ENCODE results near the gene DAO.

The DAO gene

DNA sequence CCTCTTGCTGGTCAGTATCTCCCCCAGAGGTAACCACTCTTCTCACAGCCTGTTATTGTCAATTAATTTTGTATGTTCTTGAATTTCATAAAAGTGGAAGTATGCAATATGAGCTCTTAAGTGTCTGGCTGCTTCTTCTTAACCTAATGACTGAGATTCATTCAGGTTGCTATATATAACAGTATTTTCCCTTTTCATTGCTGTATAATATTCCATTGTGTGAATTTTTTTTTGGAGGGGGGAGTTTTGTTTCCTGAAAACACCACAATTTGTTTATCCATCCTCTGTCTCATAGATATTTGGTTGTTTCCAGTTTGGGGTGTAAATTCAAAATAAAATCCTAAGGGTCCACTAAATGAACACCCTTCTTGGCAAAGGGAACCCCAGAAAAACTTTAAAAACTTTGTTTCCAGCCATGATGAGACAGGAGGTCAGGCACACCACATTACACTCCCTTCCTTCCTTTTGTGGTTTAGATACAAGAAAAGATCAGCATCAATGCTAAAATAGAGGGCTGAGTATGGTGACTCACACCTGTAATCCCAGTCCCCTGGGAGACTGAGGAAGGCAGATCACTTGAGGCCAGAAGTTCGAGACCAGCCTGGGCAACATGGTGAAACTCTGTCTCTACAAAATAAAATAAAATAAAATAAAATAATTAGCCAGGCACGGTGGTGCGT is 4.1 kb upstream of the DAO start:
- no peak for DNase-seq (ENCODE audit: low spot score)

- no peak for DNase-seq (ENCODE audit: low spot score)
These were observed 3.3 kb upstream of the DAO start for GRCh38 chr12:108876550-108876949.

DNA sequence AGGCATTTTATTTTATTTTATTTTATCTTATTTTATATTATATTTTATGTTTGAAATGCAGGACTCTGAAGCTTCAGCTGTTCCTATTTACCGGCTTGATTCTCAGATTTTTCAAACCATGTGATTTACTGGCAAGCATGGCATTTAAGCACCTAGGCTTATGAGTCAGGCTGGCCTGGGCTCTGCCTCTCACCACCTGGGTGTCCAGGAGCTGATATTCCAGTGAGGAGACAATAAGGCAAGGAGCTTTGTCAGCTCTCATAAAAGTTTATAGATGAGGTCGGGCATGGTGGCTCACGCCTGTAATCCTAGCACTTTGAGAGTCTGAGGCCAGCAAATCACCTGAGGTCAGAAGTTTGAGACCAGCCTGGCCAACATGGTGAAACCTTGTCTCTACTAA is 2.1 kb downstream of the DAO start:
- no peak for DNase-seq (ENCODE audit: low spot score)

DNA sequence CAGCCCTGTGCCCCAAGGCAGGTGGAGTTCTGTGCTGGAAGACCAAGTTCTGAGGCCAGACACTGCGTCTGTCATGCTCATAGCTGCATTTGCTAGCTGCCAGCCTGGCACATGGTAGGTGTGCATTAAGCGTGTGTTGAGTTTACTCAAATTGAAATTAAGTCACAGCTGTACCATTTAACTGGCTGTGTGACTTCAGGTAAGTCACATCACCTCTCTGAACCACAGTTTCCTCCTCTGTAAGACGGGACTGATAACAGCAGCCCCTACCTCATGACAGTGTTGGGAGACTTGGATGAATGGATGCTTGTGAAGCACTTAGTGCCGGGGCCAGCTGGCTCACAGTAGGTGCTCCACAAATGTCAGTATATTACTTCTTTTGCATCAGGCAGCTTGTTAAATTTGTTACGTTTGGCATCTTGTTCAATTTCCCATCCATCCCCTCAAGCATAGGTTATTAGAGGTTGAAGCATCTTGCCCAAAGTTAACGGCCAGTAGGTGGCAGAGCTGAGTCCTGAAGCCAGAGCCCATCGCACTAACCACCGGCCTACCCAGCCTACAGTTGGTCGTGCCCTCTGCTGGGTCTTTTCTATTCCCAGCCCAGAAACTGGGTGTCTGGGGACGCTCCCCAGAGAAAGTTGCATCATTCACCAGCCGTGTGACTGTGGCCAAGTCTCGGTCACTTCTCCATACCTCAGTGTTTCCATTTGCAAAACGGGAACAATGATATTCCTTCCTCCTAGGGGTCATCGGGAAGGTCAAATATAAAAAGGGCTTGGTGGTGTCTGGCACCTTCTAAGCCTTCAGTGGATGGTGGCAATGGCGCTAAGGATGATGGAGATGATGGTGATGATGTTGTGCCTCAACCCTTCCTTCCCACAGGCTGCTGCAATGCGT is 4.5 kb downstream of the DAO start:
- no peak for DNase-seq (ENCODE audit: low spot score)

DNA sequence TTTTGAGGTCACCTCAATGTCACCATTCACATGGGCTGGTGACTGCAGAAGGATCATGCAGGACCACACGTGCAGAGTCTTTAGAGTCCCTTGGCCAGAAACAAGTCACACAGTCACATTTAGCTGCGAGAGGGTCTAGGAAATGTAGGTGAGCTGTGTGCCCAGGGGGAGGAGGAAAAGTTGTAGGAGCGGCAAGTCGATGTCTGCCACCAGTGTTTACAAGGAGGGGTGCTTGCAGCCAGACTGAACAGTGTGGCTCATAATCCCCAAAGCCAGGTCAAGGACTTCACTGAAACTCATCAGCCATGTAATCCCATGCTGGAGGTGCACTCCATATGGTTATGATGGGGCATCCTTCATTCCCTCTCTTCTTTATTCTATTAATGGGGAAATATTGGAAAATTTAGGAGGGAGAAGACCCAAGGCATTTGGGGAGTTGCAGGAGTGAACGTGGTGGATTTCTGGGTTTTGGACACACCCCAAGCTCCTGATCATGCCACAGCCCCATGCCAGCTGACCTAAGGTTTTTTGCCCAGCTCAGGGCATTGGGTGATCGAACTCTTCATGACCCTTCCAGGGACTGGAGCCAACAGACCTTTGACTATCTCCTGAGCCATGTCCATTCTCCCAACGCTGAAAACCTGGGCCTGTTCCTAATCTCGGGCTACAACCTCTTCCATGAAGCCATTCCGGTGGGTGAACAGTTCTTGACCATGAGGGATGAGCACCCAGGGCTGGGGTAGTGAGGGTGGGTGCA is 7.2 kb downstream of the DAO start:
- DNase-seq (ENCODE audit: low spot score) = no peak

DNA sequence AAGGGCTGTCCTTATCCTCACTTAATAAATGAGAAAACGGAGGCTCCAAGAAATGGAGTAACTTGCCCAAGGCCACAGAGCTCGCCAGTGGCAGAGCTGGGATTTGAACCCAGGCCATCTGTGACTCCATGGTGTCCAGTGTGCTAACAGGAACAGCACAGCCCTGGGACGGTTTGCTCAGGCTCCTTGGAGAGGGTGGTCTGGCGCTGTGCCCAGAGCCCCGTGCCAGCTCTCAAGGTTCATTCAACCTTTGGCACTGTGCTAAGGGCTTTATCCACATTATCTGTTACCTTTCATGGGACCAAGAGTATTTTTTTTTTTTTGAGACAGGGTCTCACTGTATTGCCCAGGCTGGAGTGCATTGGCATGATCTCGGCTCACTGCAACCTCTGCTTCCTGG is 8.1 kb downstream of the DAO start:
- DNase-seq (ENCODE audit: low spot score) = no peak

GRCh38 chr12:108890208-108890607 is 10.3 kb downstream of the DAO start:
- DNase-seq (ENCODE audit: low spot score) = no peak

GRCh38 chr12:108895220-108895802 is 15.4 kb downstream of the DAO start:
- no peak for DNase-seq (ENCODE audit: low spot score)

DNA sequence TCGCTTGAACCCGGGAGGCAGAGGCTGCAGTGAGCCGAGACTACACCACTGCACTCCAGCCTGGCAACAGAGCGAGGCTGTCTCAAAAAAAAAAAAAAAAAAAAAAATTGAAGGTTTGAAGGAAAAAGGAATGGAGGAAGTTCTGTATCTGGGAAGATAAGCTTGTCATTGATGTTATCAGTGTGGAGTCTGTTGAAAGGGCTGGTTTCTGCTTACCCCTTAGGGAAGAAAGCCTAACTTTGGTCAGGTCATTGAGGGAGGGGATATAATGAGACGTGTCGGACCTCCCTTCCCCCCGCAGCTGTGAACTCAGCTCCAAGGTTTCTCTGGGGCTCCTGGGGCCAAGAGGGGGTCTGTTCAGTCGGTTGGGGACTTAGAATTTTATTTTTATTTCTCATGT is 16.4 kb downstream of the DAO start:
- DNase-seq (ENCODE audit: low spot score) = no peak

GRCh38 chr12:108896817-108897216 is 16.9 kb downstream of the DAO start:
- DNase-seq (ENCODE audit: low spot score) = no peak

GRCh38 chr12:108899145-108899544 is 19.3 kb downstream of the DAO start:
- DNase-seq (ENCODE audit: low spot score) = no peak

DNA sequence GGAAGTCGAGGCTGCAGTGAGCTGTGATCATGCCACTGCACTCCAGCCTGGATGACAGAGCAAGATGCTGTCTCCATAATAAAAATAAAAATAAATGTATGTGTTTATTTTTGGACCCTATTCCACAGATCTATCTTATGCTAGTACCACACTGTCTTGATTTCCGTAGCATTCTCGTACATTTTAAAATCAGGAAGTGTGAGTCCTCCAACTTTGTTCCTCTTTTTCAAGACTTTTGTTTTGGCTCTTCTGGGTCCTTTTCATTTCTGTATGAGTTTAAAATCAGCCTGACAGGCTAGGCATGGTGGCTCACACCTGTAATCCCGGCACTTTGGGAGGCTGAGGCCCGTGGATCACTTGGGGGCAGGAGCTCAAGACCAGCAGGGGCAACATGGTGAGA is 25.8 kb downstream of the DAO start:
- DNase-seq (ENCODE audit: low spot score) = no peak

- no peak for DNase-seq (ENCODE audit: low spot score)
These were observed 27.1 kb downstream of the DAO start for GRCh38 chr12:108906971-108907370.

GRCh38 chr12:108907839-108908351 is 28.0 kb downstream of the DAO start:
- no peak for DNase-seq (ENCODE audit: low spot score)

DNA sequence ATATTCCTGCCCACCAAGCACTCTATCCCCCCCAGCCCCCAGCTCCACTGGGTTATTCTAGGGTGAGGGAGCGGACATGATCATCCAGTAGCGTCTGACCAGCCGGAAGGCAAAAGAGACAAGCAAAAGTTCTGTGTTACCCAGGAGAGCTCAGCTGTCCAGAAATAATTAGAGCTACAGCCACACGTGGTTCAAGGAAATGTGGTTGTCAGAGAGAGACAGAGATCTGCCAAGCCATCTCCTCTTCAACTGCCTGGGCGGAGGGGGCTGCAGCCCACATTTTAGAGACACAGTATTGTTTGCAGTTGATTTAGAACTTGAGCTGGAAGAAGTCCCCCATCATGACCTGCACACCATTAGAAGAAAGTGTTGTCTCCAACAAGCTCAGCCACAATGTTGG is 30.4 kb downstream of the DAO start:
- no peak for DNase-seq (ENCODE audit: low spot score)

- DNase-seq (ENCODE audit: low spot score) = no peak
These were observed 32.0 kb downstream of the DAO start for GRCh38 chr12:108911915-108912314.

GRCh38 chr12:108912361-108912760 is 32.5 kb downstream of the DAO start:
- DNase-seq (ENCODE audit: low spot score) = no peak

DNA sequence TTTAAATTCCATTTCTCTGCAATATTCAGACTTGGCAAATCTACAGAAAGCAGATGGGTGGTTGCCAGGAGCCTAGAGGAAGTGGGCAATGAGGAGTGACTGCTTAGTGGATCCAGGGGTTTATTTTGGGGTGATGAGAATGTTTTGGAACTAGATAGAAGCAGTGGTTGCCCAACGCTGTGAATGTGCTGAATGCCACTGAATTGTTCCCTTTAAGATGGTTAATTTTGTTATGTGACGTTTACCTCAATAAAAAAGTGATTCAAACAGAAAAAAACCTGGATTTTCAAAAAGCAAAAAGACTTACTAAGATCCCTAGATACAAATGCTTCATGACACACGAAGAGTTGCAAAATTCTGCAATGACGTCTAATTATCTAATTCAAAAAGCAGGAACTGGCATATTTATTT is 34.2 kb downstream of the DAO start:
- no peak for DNase-seq (ENCODE audit: low spot score)

- no peak for DNase-seq (ENCODE audit: low spot score)
These were observed 35.8 kb downstream of the DAO start for GRCh38 chr12:108915632-108916133.

DNA sequence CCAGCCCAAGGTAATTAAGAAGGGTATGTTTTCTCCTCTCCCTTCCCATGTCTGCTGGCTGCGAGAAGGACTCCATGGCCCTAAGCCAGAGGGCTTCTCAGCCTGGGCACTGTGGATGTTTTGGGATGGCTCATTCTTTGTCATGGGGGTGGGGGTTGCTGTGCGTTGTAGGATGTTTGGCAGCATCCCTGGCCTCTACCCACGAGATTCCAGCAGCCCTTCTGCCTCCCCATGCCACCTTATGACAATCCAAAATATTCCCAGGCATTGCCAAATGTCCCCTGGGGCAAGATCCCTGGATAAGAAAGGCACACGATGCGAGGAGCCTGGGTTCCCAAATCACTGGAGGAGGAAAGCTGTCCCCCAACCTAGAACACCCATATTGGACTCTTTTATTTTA is 36.4 kb downstream of the DAO start:
- no peak for DNase-seq (ENCODE audit: low spot score)

DNA sequence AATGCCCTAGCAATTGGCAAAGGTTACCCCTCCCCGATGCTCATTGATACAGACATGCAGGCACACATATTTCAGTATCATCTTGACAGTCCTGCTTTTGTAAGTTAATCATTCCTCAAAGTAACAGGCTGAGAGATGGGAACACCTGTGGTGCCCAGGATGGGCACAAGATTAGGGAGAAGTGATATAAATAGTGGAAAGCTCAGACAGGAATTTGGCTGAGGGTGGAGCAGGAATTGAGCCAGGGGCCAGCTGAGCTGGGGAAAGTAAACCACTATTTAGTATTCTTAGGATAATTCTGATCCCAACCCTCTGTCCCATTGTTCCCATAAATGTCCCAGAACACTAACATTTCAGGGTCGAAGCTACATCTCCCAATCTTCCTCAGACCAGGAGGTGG is 38.3 kb downstream of the DAO start:
- DNase-seq (ENCODE audit: low spot score) = no peak

All from left forelimb (tissue), 1 donor.